IMR-90 (cell line): Measurements from ENCODE around the gene NUP205. TPM values are rescaled to one million over a fixed set of nuclear protein-coding genes. Genes with fewer than 3 reads are reported as not detected.

Source experiments
- ATAC-seq: fragments of 200-7000 bp; cut with Tn5 transposase; 2 replicates; pipeline ENCODE4 v1.9.1; 2020; ENCODE audit warnings: low read depth, mild to moderate bottlenecking, moderate library complexity
- BruUV-seq: library from RNA; stranded (reverse); fragments of 400-500 nt; replicated peaks from 2 replicates; lab custom pipeline; 2021; lab: Mats Ljungman, UMichigan
- CTCF ChIA-PET: fragments of 300-600 bp; formaldehyde crosslinking; extraction: SDS; loops from one replicate; lab custom pipeline; 2021; ENCODE audit warnings: antibody characterized with exemption; lab: Yijun Ruan, JAX
- POLR2A ChIA-PET: fragments of 300-600 bp; sonication (Branson Sonifier 250); formaldehyde crosslinking; loops from one replicate; lab custom pipeline; 2022; ENCODE audit warnings: antibody characterized with exemption; ENCODE audit not compliant: unreplicated experiment; lab: Charles Lee
- DNase-seq: peaks from one replicate; pipeline ENCODE4 v3.0.0; 2013
- H2AFZ ChIP-seq: replicated peaks from 2 replicates; pipeline ENCODE3; 2013; ENCODE audit warnings: low read length, mild to moderate bottlenecking; ENCODE audit not compliant: poor library complexity
- H2AK5ac ChIP-seq: 2 replicates; pipeline ENCODE4 v1.6.1; 2013; ENCODE audit warnings: low read depth, low read length, inconsistent platforms
- H2AK9ac ChIP-seq: replicated peaks from 2 replicates; pipeline ENCODE3; 2013; ENCODE audit warnings: mild to moderate bottlenecking, low read depth, low read length, moderate library complexity; ENCODE audit not compliant: poor library complexity
- H2BK120ac ChIP-seq: 2 replicates; pipeline ENCODE4 v1.6.1; 2013; ENCODE audit warnings: low read depth, low read length, inconsistent platforms
- H2BK15ac ChIP-seq: 3 replicates; pipeline ENCODE4 v1.6.1; 2013; ENCODE audit warnings: low read depth, low read length, inconsistent platforms
- H2BK20ac ChIP-seq: 2 replicates; pipeline ENCODE4 v1.6.1; 2013; ENCODE audit warnings: low read depth, mild to moderate bottlenecking, inconsistent platforms, low read length, moderate library complexity
- H2BK5ac ChIP-seq: 2 replicates; pipeline ENCODE4 v1.6.1; 2013; ENCODE audit warnings: mild to moderate bottlenecking, low read depth, low read length, inconsistent platforms; ENCODE audit not compliant: poor library complexity, severe bottlenecking
- H3K14ac ChIP-seq: replicated peaks from 2 replicates; pipeline ENCODE4 v1.6.1; 2013; ENCODE audit warnings: low read depth, low read length, inconsistent platforms
- H3K18ac ChIP-seq: 2 replicates; pipeline ENCODE4 v1.6.1; 2013; ENCODE audit warnings: low read depth, low read length, control low read depth
- H3K23ac ChIP-seq: 2 replicates; pipeline ENCODE4 v1.6.1; 2013; ENCODE audit warnings: low read depth, low read length, inconsistent platforms
- H3K27ac ChIP-seq: 2 replicates; pipeline ENCODE4 v1.5.1; 2013; ENCODE audit warnings: mild to moderate bottlenecking, control low read depth, low read length; ENCODE audit not compliant: insufficient read depth
- H3K27me3 ChIP-seq: 2 replicates; pipeline ENCODE4 v1.6.1; 2013; ENCODE audit warnings: low read length; ENCODE audit not compliant: control insufficient read depth, insufficient read depth
- H3K36me3 ChIP-seq: 2 replicates; pipeline ENCODE4 v1.6.1; 2013; ENCODE audit warnings: low read length, mixed read lengths; ENCODE audit not compliant: control insufficient read depth, insufficient read depth
- H3K4ac ChIP-seq: 2 replicates; pipeline ENCODE4 v1.6.1; 2013; ENCODE audit warnings: low read depth, low read length, inconsistent platforms
- H3K4me1 ChIP-seq: 2 replicates; pipeline ENCODE4 v1.6.1; 2013; ENCODE audit warnings: low read length, mixed read lengths; ENCODE audit not compliant: control insufficient read depth, insufficient read depth
- H3K4me2 ChIP-seq: 2 replicates; pipeline ENCODE4 v1.6.1; 2013; ENCODE audit warnings: low read depth, mild to moderate bottlenecking, control low read depth, low read length, moderate library complexity
- H3K4me3 ChIP-seq: 2 replicates; pipeline ENCODE4 v1.5.1; 2013; ENCODE audit warnings: low read depth, mild to moderate bottlenecking, control low read depth, low read length, moderate library complexity; ENCODE audit not compliant: insufficient read depth
- H3K56ac ChIP-seq: 2 replicates; pipeline ENCODE4 v1.6.1; 2013; ENCODE audit warnings: low read length, inconsistent platforms; ENCODE audit not compliant: insufficient read depth; ENCODE audit errors: extremely low read depth
- H3K79me1 ChIP-seq, 2 experiments: 2 replicates each; pipeline ENCODE4 v1.6.1; 2013; ENCODE audit warnings: low read length in 2 of 2, inconsistent platforms in 1 of 2, low read depth in 1 of 2
- H3K9ac ChIP-seq: 2 replicates; pipeline ENCODE4 v1.6.1; 2013; ENCODE audit warnings: low read depth, low read length, control low read depth
- H3K9me1 ChIP-seq: 2 replicates; pipeline ENCODE4 v1.6.1; 2013; ENCODE audit warnings: low read length, inconsistent platforms; ENCODE audit not compliant: insufficient read depth
- H3K9me3 ChIP-seq: 2 replicates; pipeline ENCODE4 v1.6.1; 2013; ENCODE audit warnings: low read length; ENCODE audit not compliant: control insufficient read depth, insufficient read depth
- H4K20me1 ChIP-seq: 2 replicates; pipeline ENCODE4 v1.6.1; 2013; ENCODE audit warnings: low read length, inconsistent platforms; ENCODE audit not compliant: insufficient read depth
- H4K5ac ChIP-seq: 2 replicates; pipeline ENCODE4 v1.6.1; 2013; ENCODE audit warnings: mild to moderate bottlenecking, low read depth, low read length, control low read depth
- H4K8ac ChIP-seq, 2 experiments: 2 replicates each; pipeline ENCODE4 v1.6.1; 2013; ENCODE audit warnings: low read depth in 2 of 2, low read length in 2 of 2, control low read depth in 1 of 2, inconsistent platforms in 1 of 2
- H4K91ac ChIP-seq: 2 replicates; pipeline ENCODE4 v1.6.1; 2013; ENCODE audit warnings: low read depth, low read length, inconsistent platforms; ENCODE audit not compliant: insufficient read depth
- BHLHE40 ChIP-seq: fragments of 150-350 bp; IDR thresholded peaks from 2 replicates; pipeline ENCODE4 v1.6.1; 2016; ENCODE audit warnings: mild to moderate bottlenecking, low read depth, low read length
- CEBPB ChIP-seq: IDR thresholded peaks from 2 replicates; pipeline ENCODE4 v1.6.1; 2012; ENCODE audit warnings: low read depth, low read length, improper control_type of control experiment
- CHD1 ChIP-seq: IDR thresholded peaks from 2 replicates; pipeline ENCODE4 v1.6.1; 2012; ENCODE audit warnings: low read depth, low read length, improper control_type of control experiment
- FOS ChIP-seq: fragments of 150-350 bp; IDR thresholded peaks from 2 replicates; pipeline ENCODE4 v1.6.1; 2016; ENCODE audit warnings: low read depth, low read length
- MAFK ChIP-seq: IDR thresholded peaks from 2 replicates; pipeline ENCODE4 v1.6.1; 2012; ENCODE audit warnings: low read depth, low read length, improper control_type of control experiment
- MAZ ChIP-seq: IDR thresholded peaks from 2 replicates; pipeline ENCODE4 v1.6.1; 2012; ENCODE audit warnings: low read depth, mild to moderate bottlenecking, low read length, improper control_type of control experiment, moderate library complexity, borderline replicate concordance
- MXI1 ChIP-seq: IDR thresholded peaks from 2 replicates; pipeline ENCODE4 v1.6.1; 2012; ENCODE audit warnings: low read depth, mild to moderate bottlenecking, low read length, moderate library complexity, borderline replicate concordance
- NFE2L2 ChIP-seq: fragments of 150-350 bp; IDR thresholded peaks from 2 replicates; pipeline ENCODE4 v1.6.1; 2016; ENCODE audit warnings: low read depth, mild to moderate bottlenecking, low read length
- POLR2A ChIP-seq: IDR thresholded peaks from 2 replicates; pipeline ENCODE4 v1.6.1; 2012; ENCODE audit warnings: mild to moderate bottlenecking, low read depth, low read length
- RAD21 ChIP-seq: IDR thresholded peaks from 2 replicates; pipeline ENCODE4 v1.6.1; 2012; ENCODE audit warnings: low read length, improper control_type of control experiment
- SMC3 ChIP-seq: fragments of 150-350 bp; IDR thresholded peaks from 2 replicates; pipeline ENCODE4 v1.6.1; 2016; ENCODE audit warnings: low read depth, mild to moderate bottlenecking, antibody characterized with exemption, low read length, moderate library complexity
- WGBS, 2 experiments: methylation state at CpG; one replicate each; pipeline versions ENCODE4 v1.1.5 to v1.1.7; 2013; ENCODE audit warnings: missing lambda C conversion rate in 2 of 2; ENCODE audit not compliant: insufficient read length in 1 of 2; ENCODE audit errors: extremely low coverage in 2 of 2; 5-methylcytosine and 5-hydroxymethylcytosine counted together
- dilution Hi-C: fragments of 300-500 bp; cut with HindIII; formaldehyde crosslinking; loops from one replicate; pipeline ENCODE4 v1.14.3; 2018; ENCODE audit warnings: low sequenced_read_pairs; ENCODE audit not compliant: unreplicated experiment
- in situ Hi-C: fragments of 300-500 bp; cut with MboI; formaldehyde crosslinking; loops from 3 replicates; pipeline ENCODE4 v1.14.3; 2019; ENCODE audit warnings: low sequenced_read_pairs, inconsistent platforms, mixed read lengths
- intact Hi-C: fragments of 100-400 bp; cut with micrococcal nuclease; formaldehyde crosslinking; loops from 2 replicates; pipeline ENCODE4 v1.10.0; 2022
- polyA plus RNA-seq, 3 experiments: library from polyadenylated mRNA; depleted of rRNA; stranded (reverse); fragments of >200 nt; gene quantifications; 2 replicates each; pipeline ENCODE4 v1.2.3, GENCODE V29; 2012; ENCODE audit warnings: low replicate concordance in 1 of 3
- total RNA-seq: library from RNA; depleted of rRNA; stranded (reverse); fragments of >200 nt; gene quantifications from 2 replicates; pipeline ENCODE4 v1.2.3, GENCODE V29; 2012
- TF ChIP-seq, protein P1 (sequence below): fragments of 150-350 bp; IDR thresholded peaks from 2 replicates; pipeline ENCODE4 v1.6.1; 2016; ENCODE audit warnings: low read depth, mild to moderate bottlenecking, low read length, moderate library complexity, borderline replicate concordance
- TF ChIP-seq, protein P2 (sequence below): fragments of 150-350 bp; IDR thresholded peaks from 2 replicates; pipeline ENCODE4 v1.6.1; 2017; ENCODE audit warnings: mild to moderate bottlenecking, antibody characterized with exemption, low read length, low read depth

The NUP205 gene
- total and polyA plus RNA-seq, 2 of the 4 experiments (the other 2 are of a cell fraction) = 29.5 to 84.6 TPM

DNA sequence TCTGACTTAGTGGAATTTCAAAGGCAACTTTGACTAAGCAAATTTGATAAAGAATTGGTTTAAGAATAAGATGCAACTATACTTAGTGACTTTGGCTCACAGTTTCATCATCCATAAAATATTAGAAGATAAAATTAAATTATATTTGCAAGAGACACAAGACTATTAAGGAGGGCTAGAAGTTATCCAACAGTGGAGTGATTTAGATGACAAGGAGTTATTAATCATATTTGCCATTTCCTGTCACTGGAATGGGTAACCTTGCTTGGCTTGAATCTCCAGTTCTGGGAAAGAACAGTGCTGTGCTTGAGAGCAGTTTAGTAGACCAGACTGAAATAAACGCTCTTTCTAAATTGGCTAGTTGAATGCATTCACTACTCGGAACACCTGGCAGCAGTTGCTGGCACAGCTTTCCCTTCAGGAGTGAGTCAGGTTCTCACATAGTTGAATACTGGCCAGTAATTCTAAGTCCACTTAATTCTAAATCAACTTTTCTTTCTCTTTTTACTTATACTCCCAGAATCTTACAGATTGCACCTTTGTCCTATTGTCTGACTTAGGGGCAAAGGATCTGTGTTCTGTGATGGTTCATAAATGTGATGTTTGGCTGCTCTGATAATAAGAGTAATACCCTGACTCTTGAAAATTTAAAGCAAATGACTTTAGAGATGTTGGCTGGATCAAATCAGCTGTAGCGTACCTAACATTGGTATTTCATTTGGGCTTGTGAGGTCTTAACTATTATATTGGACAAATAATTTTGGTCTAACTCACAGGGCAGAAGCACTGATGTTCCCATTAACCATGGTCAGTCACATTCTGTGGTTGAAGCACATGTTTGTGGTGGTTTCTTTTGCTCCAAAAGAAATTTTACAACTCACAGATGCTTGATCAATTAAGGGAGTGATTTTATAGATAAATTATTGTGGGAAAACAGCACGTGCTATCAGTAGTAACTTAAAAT is 121.2 kb downstream of the NUP205 start:
- Histone ChIP-seq H3K36me3 (peaks cover 6% of the 10 kb centered on the region), H3K14ac (no peak overlapping the region), H2BK20ac (no peak overlapping the region), H2AK5ac (no peak overlapping the region), H4K91ac (no peak overlapping the region), H2AK9ac (no peak overlapping the region), H3K27ac (no peak overlapping the region), H2BK5ac (no peak overlapping the region), H2AFZ (no peak overlapping the region), H3K23ac (no peak overlapping the region), H3K79me1 (peaks cover 40 to 66% of the 10 kb centered on the region in 2 experiments), H3K4ac (no peak overlapping the region), H4K5ac (no peak overlapping the region), H3K4me2 (peak overlapping the region; percentile 40; the same call in 1 of the 2 replicates), H4K20me1 (0 out of 2 replicates have a peak, but pooled peaks cover 4% of the 10 kb centered on the region), H2BK120ac (no peak overlapping the region), H3K4me1 (peaks cover 16% of the 10 kb centered on the region), H3K56ac (no peak overlapping the region), H4K8ac (no peak overlapping the region), H3K18ac (peak overlapping the region; percentile 29; the same call in 1 of the 2 replicates), H3K9me3 (no peaks in the 10 kb centered on the region), H3K9ac (no peak overlapping the region), H3K9me1 (peaks cover 21% of the 10 kb centered on the region), H3K4me3 (no peak overlapping the region), H3K27me3 (no peaks in the 10 kb centered on the region), H2BK15ac (no peak overlapping the region)
- in situ Hi-C loops (no loop called here), intact Hi-C loops (loop anchor here (10.0 kb wide), 1 partner anchor 296 kb away; the partner anchor contains the start of gene MTPN), dilution Hi-C loops (no loop called here)
- ATAC-seq (no peak; the same call in 1 of the 2 replicates), DNase-seq (peak; percentile 86)
- 43% methylated on average over 1 of the region's 4 CpGs; no CpG with 5 or more reads in 1 of the 2 experiments for WGBS, 2 experiments
- CTCF ChIA-PET = no interaction called here
- POLR2A ChIA-PET = no interaction called here
- TF ChIP-seq FOS = no peak
- no peak for TF ChIP-seq CEBPB
- TF ChIP-seq MAFK = no peak
- no peak for TF ChIP-seq BHLHE40
- TF ChIP-seq CHD1 = no peak
- no peak for TF ChIP-seq NFE2L2
- TF ChIP-seq, protein P1, sequence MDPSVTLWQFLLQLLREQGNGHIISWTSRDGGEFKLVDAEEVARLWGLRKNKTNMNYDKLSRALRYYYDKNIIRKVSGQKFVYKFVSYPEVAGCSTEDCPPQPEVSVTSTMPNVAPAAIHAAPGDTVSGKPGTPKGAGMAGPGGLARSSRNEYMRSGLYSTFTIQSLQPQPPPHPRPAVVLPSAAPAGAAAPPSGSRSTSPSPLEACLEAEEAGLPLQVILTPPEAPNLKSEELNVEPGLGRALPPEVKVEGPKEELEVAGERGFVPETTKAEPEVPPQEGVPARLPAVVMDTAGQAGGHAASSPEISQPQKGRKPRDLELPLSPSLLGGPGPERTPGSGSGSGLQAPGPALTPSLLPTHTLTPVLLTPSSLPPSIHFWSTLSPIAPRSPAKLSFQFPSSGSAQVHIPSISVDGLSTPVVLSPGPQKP = no peak
- no peak for TF ChIP-seq SMC3
- no peak for TF ChIP-seq POLR2A
- TF ChIP-seq RAD21 = no peak
- no peak for TF ChIP-seq MXI1
- no peak for TF ChIP-seq MAZ
- TF ChIP-seq, protein P2, sequence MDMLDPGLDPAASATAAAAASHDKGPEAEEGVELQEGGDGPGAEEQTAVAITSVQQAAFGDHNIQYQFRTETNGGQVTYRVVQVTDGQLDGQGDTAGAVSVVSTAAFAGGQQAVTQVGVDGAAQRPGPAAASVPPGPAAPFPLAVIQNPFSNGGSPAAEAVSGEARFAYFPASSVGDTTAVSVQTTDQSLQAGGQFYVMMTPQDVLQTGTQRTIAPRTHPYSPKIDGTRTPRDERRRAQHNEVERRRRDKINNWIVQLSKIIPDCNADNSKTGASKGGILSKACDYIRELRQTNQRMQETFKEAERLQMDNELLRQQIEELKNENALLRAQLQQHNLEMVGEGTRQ = no peak
- BruUV-seq = no TSS peak
